Embryonic facial prominence (tissue), 1 donor: ENCODE results near the gene CLCNKA.
"Not testable (repeated sequence)": the region's sequence is repeated elsewhere in the genome, so short reads cannot be mapped to it uniquely, and the experiment has no call there.

Experiments
- DNase-seq: peaks from one replicate; pipeline ENCODE4 v3.0.0-alpha.2; 2016; ENCODE audit errors: extremely low spot score

The CLCNKA gene

DNA sequence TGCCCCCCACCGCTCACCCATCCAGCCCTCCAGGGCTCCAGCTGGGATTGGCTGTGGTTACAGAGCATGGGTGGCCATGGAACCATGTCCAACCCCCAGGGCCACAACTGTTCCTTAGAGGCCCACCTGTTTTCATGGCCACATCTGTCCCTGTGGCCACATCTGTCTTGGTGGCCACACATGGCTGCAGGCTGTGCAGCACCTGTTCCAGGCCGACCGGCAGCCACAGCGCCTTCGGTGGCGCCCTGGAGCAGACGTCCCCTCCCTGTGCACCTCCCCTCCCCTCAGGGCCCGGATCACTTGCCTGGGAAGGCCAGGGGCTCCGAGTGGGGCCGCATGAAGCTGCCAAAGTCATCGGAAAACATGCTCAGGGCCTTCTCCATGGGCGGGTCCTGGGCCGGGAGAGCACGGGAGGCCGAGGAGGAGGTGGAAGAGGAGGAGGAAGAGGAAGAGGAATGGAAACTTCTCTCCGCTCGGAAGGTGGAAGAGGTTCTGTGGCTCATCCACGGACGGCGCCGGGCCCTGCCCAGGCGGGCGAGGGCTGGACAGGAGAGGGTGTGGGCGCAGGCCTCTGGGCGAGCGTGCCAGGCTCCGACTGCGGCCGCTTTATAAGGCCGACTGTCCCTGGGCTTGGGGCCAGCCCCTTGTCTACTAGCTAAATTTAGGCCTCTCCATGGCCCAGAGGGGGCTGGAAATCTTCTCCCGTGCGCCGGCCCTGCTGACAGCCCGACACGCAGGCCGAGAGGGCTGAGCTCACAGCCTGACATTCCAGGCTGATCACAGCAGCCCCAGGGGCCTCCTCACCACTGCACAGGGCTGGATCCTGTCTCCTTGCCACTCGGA is 4.2 kb upstream of the CLCNKA start, which contains the start of gene HSPB7:
Gene HSPB7 (minus strand): TSS at position 583 of the 843 bp plus-strand sequence. CDS start 80 bp downstream, at position 503.
- DNase-seq = no peak

DNA sequence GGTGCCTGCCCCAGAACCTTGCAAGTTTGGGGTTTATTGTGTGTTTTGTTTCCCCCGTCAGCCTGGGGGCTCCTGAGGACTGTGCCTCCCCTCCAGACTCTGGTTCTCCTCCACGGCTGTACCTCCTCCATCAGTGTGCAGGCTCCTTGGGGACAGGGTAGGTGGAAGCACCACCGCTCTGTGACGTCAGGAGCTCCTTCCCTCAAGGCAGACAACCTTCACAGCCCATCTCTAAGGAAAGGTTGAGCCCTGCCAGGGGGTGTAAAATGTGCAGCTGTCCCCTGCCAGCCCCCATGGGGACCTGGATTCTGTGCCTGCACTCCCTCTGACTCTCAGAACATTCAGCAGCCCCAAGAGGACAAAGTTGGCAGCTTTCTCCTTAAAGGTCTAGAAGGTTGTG is 3.5 kb upstream of the CLCNKA start:
- DNase-seq = no peak

DNA sequence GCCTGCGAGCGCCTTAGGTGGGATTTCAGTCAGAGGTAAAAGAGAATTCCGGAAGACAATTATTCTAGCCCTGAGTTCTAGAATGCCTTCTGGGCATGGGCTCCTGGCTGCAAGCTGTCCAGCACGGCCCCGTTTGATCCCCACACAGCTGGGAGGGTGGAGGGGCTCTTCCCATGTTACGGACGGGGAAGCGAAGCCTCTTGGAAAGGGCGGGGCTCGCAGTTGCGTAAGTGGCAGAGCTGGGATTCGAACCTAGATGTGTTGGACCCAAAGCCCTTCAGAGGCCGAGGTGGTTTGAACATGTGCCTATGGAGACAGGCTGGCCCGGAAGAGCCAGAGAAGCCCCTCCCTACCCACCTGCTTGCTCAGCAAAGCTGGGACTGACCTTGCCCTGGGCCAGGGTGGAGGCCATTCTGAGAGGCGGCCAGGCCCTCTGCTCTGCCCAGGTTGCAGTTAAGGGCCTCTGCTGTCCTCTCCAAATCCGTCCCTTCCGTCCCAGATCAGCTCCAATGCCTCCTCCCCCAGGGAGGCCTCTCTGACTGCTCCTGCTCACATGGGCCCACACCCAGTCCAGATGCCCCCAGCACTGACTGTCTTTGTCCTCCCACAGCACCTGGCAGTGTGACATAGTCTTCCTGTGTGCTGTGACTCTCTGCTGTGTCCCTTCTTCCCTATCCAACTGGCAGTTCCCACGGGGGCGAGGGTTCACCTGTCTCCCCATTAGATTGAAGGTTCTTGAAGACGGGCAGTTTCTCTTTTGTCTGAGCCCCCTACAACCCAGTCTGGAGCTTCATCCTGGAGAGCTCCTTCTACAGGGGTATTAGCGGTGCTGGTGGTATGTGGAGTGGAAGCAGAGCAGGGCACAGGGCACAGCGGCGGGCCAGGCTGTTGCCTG is 2.8 kb upstream of the CLCNKA start:
- DNase-seq = no peak

DNA sequence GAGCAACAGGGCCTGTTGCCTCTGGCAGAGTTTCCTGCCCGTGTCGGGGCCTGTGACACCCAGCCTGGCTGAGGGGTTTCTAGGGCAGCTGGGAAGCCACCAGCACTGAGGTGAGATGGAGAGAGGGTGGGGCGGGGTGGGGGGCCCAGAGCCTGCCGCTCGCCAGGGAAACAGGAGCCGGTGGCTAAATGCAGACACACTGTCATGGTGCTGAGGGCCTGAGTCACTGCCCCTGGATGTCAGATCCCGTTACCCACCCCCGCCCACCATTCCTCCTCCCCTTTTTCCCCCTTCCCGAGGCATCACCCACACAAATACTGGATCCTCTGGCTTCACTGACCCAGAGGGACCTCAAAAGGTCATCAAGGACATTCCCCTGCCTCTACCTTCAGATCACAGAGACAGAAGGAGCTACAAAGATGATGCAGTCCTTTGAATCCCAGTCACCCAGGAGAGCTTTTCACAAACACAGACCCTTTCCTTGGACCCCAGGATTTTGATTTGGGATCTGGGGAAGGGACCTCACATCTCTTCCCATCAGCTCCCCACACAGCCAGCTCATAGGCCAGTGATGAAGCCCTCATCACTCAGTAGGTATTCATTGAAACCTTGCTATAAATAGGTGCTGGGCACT is 2.1 kb upstream of the CLCNKA start:
- no peak for DNase-seq

DNA sequence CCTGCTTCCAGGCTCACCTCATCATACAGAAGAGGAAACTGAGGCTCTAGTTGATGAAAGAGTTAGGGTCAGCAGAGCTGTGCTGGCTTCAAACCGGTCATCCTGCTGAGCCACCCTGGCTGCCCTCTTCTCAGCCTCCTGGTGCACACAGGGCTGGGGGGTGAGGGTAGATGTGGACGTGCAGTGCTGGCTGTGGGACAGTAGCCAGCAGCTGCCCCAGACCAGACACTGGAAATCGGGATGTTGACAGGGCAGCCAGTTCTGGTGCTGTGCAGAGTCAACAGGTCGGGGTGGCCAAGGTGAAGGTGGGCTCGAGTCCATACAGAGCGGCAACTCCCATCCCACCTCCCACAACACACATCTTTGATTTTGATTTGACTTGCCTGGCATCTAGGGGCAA is 1.5 kb upstream of the CLCNKA start:
- DNase-seq = no peak

DNA sequence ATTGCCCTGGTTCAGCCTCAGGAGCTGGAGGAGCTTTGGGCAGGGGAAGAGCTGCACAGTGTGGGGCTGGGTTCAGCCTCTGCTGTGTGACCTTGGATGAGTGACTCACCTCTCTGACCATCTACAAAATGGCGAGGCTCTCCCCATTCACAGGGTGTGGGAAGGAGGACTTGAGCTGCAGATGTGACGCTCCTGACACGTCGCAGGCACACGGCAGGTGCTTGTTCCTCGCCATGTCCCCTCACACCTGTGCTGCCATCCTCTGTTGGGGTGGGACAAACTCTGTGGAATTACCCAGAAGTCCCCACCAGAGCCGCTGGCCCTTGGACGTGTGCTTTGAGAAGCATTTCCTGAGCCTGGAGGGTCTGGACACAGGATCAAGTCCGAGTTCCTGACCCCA is 958 bp upstream of the CLCNKA start:
- not testable (repeated sequence) for DNase-seq

DNA sequence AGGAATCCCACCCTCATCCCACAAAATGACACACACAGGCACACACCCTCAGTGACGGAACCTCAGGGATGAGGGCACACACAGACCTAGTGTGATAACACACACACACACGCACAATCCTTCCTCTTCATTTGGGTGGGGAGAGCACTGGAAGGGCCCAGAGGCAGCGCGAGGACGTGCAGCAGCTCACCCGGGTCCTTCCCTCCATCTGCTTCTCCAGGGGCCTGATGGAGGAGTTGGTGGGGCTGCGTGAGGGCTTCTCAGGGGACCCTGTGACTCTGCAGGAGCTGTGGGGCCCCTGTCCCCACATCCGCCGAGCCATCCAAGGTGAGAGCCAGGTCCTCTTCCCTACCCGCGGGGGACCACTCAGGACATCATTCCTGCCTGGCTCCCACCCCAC is 557 bp downstream of the CLCNKA start:
- DNase-seq = no peak

DNA sequence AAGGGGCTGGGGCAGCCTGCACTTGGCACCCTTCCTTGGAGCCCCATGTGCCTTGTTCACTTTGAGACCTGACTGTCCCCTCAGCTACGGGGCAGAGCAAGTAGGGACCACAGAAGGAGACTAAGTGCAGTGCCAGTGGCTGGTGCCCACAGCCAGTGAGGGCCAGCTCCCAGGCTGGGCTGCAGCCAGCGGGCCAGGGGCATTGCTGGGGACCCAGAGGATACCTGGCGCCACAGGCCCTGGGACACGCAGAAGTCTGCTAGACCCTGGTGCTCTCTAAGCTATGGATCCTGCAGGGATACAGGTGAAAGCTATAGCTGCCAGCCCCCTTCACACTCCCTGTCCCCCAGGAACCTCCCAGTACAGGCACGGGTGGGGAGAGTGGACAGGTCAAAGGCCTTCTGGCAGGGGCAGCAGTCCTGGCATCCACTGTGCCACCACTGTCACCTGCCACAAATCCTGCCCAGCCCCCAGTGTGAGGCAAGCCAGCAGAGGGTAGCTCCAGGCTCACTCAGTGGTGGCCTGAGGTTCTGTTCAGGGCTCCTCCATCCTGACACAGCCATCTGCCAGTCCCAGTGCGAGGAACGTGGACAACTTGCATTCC is 1.3 kb downstream of the CLCNKA start:
- no peak for DNase-seq

DNA sequence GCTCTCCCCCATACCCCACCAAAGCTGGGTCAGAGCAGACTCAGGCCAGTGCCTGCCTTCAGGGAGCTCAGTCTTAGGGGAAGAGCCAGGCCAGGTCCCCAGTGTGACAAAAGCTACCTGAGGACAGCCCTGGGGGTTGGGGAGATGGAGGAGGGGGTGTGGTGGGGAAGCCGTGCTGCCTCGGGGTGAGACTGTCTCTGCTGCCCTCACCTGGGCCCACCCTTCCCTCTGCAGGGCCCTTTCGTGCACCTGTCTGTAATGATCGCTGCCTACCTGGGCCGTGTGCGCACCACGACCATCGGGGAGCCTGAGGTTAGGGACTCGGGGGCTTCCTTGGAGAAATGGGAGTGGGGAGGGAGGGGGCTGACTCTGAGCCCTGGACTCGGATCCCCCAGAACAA is 4.5 kb downstream of the CLCNKA start:
- not testable (repeated sequence) for DNase-seq

DNA sequence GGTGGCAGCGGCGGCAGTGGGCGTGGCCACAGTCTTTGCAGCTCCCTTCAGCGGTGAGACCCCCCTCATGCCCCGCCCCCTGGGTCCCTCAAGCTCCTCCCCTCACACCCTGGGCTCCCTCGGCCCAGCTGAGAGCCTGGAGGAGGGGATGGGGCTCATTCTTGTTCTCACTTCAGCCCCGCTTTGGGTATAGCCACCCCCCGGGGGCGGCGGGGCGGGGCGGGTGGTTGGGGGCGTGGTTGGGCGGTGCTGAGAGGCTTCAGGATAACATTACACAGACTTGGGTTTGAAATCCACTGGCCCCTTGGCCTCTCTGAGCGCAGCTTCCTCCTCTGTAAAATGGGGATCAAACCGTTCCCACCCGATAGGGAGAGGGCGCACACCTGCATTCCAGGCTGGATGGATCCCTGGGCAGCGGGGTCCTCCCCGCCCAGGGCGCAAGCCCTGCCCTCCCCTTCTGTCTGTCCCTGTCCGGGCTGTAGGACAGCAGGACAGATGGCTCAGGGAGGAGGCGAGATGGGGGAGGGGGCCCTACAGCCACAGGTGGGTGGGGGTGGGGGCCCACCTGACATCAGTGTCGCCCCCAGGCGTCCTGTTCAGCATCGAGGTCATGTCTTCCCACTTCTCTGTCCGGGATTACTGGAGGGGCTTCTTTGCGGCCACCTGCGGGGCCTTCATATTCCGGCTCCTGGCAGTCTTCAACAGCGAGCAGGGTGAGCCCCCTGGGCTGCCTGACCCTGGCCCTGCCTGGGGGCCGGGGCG is 5.1 kb downstream of the CLCNKA start:
- DNase-seq = no peak

DNA sequence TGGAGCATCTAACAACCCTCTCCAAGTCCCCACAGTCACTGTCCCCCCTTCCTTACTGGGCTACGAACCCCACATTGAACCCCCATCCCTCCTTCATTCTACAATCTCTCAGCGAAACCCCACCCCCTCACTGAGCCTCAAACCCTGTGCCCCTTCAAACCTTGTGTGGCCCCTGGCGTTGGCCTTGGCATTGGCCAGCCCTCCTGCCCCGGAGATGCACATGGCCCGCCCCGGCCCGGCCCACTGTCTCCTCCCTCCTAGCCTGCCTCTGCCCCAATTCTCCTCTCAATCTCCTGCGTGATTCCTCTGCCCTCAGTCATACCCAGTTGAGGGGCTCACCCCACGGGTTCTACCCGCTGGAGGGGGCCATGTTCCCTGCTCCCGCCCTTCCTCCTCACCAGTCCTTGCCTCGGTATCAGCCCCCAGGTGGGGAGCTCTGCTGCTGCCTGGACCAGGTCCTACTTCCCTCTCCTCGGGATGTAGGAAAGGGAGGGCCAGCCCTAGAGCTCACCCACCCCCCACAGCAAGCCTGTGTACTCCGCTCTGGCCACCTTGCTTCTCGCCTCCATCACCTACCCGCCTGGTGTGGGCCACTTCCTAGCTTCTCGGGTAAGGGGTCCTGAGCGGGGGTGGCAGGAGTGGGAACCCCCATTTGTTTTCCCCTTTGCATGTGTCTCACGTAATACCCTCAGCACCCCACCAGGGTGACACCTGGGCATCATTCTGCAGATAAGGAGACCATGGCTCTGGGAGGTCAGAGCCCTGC is 6.6 kb downstream of the CLCNKA start:
- no peak for DNase-seq

DNA sequence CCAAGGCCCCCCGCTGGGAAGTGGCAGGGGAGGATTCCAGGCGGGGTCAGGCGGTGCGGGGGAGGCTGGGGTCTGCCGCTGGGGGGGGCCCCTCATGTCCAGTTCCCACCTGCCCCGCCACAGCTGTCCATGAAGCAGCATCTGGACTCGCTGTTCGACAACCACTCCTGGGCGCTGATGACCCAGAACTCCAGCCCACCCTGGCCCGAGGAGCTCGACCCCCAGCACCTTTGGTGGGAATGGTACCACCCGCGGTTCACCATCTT is 7.1 kb downstream of the CLCNKA start:
- not testable (repeated sequence) for DNase-seq

DNA sequence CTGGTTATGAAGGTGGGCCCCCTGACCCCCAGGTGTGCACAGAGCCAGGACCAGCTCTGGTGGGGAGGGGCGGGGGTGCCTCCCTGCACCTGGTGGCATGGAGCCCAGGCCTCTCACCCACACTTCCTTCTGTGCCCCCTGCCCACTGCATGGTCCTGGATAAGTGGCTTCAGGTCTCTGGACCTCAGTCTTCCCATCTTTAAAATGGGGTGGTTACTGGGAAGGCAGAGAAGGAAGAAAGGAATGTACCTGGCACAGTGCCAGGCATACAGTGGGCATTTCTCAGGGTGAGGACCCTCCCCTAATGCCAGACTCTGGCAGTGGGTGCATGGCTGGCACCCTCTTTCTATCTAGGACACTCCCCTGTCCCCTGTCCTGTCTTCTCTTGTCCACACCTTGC is 7.5 kb downstream of the CLCNKA start:
- DNase-seq = no peak

DNA sequence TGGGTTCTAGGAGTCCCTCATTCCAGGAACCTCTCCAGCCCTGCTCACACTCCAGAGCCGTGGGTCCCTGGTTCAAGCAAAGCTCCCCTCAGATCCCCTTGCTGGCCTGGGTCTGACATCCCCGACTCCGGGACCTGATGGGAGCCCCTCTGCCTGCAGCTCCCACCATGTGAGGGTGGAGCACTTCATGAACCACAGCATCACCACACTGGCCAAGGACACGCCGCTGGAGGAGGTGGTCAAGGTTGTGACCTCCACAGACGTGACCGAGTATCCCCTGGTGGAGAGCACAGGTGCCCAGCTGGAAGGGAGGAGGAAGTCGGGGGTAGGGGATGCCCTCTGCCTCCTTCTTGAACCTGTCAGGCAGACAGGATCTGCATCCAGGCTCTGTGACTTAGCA is 9.7 kb downstream of the CLCNKA start:
- no peak for DNase-seq

DNA sequence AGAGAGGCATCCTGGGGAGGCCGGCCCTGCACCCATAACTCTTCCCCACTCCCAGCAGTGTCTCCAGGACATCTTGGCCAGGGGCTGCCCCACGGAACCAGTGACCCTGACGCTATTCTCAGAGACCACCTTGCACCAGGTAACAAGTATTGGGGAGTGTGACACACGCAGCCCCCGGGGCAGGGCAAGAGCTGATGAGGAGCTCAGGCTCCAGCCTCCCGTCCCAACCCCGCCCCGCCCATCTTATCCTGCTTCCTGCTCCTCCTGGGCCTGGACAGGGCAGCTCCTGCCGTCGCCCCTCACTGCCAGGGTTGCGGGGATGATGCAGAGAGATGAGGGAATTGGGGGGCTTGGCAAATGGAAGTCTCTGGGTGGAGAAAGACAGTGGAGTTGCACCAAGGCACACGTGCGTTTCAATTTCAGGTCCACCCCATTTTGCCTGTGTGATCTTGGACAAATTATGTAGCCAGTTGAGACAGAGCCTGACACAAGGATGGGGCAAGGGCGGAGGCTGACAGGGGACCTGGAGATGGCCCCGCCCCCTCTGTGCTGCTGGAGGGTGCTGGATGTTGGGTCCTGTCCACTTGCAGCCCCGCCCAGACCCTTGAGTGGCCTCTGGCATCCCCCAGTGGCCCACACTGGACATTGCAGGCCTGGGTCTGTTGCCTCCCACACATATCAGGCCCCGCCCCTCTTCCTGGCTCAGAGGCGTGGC is 10.7 kb downstream of the CLCNKA start:
- DNase-seq = no peak

DNA sequence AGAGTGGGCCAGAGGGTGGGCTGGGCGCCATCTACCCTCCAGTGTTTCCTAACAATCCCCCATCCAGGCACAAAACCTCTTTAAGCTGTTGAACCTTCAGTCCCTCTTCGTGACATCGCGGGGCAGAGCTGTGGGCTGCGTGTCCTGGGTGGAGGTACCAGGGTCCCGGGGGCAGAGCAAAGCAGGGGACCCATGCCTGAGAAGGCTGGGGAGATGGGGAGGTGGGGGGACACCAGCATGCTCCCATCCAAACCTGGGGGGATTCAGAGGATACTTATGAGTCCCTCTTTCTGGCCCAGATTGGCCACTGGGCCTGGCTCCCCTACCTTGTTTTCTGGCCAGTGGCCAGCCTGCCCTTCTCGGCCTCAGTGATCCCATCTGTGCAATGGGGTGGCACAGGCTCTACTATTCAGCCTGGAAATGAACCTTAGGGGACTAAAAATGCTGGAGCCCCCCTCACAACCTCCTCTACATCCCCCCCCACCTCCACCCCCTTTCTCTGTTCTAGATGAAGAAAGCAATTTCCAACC is 11.3 kb downstream of the CLCNKA start:
- DNase-seq = not testable (repeated sequence)

DNA sequence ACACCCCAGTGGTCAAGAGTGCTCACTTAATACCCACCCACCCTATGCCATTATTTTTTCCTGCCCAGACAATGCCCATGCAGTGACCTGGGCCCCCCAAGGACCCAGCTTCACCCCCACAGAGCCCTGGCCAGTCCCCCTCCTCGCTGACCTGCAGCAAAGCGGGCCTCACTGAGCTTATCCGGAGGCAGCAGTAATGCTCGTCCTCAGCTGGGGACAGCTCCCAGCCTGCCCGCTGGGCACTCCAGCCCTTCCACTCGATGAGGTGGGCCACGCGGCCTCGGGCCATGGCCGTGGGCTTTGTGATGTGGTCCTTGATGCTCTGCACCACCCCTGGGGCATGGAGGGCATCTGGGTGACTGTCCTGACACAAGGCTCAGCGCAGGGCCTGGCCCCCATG is 14.6 kb downstream of the CLCNKA start:
- DNase-seq = not testable (repeated sequence)

DNA sequence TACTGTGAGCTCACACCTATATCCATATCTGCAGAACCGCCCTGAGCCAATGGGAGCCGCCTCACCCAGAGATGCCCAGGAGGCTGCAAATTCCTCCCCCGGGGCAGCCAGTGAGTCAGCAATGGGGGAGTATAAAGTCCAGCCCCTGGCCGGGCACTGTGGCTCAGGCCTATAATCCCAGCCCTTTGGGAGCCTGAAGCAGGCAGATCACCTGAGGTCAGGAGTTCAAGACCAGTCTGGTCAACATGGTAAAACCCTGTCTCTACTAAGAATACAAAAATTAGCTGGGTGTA is 16.7 kb downstream of the CLCNKA start:
- DNase-seq = no peak

DNA sequence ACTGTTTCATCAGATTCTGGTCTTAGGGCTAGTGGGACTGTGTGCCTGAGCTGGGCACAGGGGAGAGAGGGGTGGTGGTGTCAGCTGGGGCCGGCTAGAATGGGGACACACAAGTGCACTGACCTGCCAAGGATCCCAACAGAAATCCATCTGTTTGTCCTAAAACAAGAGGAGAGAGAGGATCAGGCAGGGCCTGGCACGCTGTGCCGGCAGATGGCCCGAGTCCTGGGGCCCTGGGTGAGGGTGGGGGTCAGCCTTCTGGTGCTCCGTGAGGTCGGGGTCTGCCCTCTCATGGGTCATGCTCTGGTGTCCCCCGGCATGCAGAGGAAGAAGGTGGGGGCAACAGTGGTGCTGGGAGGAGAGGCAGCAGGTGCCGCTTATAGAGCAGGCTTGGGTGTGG is 18.0 kb downstream of the CLCNKA start:
- DNase-seq = not testable (repeated sequence)

DNA sequence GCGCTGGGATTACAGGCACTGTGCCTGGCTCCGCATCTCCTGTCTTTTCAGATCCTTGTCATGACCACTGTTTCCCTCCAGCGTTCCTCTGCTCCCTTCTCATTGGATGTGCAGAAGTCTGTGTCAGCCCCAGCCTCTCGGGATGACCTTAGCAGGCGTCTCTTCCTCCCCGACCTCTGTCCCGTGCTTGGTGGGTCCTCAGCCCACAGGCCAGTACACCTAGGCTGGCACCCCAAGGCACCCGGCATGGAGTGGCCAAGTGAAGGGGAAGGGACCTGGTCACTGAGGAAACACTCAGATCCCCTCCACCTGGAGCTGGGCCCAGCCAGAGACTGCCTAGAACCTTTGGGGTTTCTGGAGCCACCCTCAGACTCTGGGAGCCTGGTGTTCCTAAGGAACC is 19.4 kb downstream of the CLCNKA start:
- no peak for DNase-seq
